ENCODE results near the gene WDR33.

Gene WDR33

DNA sequence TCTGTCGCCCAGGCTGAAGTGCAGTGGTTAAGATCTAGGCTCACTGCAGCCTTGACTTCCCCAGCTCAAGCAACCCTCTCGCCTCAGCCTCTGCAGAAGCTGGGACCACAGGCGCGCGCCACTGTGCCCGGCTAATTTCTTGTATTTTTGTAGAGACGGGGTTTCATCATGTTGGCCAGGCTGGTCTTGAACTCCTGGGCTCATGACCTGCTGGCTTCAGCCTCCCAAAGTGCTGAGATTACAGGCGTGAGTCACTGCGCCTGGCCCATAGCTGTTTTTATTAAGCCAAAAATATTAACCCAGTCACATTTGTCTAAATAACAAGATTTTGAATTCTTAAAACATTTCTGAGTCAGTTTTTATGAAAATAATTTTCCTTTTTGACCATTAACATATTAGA is 116.0 kb downstream of the WDR33 start:
- no peak for DNase-seq (ENCODE audit: low read depth)

DNA sequence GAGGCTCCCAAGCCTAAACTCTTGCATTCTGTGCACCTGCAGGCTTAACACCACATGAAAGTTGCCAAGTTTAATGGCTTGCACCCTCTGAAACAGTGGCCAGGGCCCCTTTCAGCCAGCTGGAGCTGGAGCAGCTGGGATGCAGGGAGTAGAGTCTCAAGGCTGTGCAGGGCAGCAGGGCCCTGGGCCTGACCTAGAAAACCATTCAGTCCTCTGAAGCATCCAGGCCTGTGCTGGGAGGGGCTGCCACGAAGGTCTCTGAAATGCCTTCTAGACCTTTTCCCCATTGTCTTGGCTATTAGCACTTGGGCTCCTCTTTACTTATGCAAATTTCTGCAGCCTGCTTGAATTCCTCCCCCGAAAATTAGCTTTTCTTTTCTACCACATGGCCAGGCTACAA is 120.3 kb downstream of the WDR33 start:
- no peak for DNase-seq (ENCODE audit: low read depth)

DNA sequence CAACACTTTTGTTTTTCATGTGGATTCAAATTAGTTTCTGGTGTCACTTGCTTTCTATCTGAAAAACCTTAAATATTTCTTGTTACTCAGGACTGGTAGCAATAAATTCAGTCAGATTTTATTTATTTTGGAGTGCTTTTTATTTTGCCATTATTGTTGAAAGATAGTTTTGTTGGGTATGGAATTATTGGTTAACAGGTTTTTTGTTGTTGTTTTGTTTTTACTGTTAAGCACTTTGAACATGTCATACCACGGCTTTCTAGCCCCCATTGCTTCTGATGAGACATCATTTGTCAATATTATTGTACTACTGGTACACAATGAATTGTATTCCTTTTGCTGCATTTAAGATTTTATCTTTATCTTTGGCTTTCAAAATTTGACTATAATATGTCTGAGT is 122.6 kb downstream of the WDR33 start:
- DNase-seq (ENCODE audit: low read depth) = no peak

- no peak for DNase-seq (ENCODE audit: low read depth)
Measured at GRCh38 chr2:127685410-127686080, 125.4 kb downstream of the WDR33 start.

- no peak for DNase-seq (ENCODE audit: low read depth)
Measured at GRCh38 chr2:127683757-127684156, 127.2 kb downstream of the WDR33 start.

DNA sequence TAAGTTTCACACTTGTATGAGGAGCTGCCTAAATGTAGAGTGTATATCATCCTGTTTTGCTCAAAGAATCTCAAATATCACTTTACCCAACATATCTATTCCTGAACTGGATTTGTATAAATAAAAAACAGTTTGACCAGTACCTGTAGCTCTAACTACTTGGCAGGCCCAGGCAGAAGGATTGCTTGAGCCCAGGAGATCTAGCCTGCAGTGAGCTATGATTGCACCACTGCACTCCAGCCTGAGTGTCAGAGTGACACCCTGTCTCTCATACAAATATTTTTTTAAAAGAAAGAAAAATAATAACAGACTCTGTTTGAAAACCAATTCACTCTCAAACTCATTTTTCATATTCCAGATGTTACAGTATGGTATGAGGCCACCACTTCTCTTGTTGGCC is 127.9 kb downstream of the WDR33 start:
- DNase-seq (ENCODE audit: low read depth) = no peak

GRCh38 chr2:127681976-127682857 is 128.8 kb downstream of the WDR33 start:
- no peak for DNase-seq (ENCODE audit: low read depth)

GRCh38 chr2:127681288-127681804 is 129.6 kb downstream of the WDR33 start:
- DNase-seq (ENCODE audit: low read depth) = no peak

- DNase-seq (ENCODE audit: low read depth) = no peak
Measured at GRCh38 chr2:127680706-127681287, 130.2 kb downstream of the WDR33 start.

- no peak for DNase-seq (ENCODE audit: low read depth)
Measured at GRCh38 chr2:127679680-127680361, 131.2 kb downstream of the WDR33 start.

GRCh38 chr2:127678991-127679390 is 132.0 kb downstream of the WDR33 start:
- DNase-seq (ENCODE audit: low read depth) = no peak

DNA sequence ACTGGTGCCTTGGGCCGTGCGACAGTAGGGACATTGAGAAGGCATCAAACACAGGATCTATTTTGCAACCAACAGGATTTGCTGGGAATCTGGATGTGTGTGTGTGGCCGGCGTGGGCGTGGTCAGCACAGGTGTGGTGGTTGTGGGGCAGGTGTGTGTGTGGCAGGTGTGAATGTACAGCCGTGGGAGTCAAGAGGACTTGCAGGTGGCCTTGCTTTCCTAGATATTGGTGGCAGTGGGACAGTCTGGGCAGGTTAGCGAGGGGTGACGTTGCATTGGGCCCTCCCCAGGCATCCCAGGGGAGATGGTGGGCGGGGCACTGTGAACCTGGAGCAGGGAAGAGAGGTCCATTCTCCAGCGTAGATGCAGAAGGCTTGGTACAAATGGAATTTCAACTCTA is 132.4 kb downstream of the WDR33 start:
- no peak for DNase-seq (ENCODE audit: low read depth)

GRCh38 chr2:127676906-127677305 is 134.1 kb downstream of the WDR33 start:
- no peak for DNase-seq (ENCODE audit: low read depth)

- no peak for DNase-seq (ENCODE audit: low read depth)
Measured at GRCh38 chr2:127675331-127676261, 135.4 kb downstream of the WDR33 start, which contains the start of gene LIMS2. TSS of gene LIMS2 (minus strand) at chr2:127675530. CDS start at chr2:127675024, 506 bp downstream.

DNA sequence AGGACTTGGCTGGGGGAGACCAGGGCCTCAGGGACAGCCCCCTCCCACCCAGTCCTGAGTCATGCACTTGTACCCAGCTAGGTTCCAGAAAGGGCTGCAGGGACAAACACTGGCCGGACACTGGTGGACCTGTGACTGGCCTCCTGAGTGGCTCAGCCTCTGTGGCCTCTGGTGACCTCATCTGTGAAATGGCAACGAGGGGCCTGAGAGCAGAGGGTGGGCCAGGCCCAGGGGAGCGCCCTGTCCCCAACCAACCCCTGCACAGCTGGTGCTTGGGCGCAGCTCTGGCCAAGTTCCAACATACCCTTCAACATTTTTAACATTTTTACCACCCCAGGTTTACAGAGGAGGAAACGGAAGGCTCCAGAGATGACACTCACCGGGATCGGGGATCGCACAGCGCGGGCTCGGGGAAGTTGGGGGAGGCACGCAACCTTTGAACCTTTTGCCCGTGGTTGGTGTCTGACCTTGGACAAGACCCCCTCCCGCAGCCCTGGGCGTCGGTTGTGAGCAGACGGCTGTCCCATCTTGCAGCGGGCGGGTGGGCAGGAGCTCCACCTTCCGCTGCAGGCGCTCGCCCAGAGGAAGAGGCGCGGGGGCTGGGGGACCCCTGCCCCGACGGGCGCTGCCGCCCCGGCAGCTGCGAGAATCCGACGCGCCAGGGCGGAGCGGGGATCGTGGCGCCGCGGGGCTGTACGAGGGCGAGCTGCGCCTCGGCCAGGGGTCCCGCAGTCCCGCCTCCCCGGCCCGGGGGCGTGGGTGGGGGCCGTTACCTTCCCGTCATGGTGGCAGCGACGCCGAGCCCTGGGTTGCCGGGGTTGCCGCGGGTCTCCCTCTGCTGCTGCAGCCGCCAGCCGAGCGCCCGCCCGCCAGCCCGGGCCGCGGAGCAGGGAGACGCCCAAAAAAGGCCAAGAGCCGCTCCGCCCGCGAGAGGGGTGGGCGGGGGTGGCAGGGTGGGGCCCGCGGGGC is 136.4 kb downstream of the WDR33 start:
- DNase-seq (ENCODE audit: low read depth) = no peak

DNA sequence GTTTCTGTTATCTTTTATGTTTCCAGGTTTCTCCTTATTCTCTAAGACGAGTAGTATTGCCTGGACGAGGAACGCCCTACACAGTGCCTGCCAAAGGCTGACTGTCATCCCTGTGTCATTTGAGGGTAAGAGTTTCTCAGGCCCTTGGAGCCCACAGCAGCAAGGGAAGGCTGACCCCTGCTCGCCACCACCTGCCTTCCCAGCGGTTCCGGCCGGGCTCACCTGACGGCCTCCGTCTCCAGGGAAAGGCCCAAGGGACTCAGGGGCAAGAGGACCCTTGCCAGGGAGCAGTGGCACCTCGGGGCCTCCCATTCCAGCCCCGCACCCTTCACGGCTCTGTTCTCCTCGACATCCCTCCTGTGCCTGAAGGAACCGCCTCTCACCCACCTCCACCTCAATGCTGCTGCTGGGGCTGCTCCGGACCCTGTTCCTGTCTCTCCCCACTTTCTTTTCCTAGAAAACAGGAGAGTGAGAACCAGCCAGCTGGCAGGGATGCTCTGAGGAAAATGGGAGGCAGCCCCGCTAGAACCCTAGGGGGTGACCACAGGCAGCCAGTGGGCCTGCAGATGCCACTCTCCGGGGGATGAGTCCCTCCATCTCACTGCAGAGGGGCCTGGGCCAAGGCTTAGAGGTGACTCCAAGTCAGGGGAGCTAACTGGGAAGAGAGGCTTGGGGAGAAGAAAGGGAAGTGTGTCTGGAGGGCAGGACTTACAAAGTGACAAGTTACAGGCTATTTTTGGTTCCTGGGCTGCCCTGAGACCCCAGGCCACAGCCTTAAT is 137.5 kb downstream of the WDR33 start:
- DNase-seq (ENCODE audit: low read depth) = no peak

DNA sequence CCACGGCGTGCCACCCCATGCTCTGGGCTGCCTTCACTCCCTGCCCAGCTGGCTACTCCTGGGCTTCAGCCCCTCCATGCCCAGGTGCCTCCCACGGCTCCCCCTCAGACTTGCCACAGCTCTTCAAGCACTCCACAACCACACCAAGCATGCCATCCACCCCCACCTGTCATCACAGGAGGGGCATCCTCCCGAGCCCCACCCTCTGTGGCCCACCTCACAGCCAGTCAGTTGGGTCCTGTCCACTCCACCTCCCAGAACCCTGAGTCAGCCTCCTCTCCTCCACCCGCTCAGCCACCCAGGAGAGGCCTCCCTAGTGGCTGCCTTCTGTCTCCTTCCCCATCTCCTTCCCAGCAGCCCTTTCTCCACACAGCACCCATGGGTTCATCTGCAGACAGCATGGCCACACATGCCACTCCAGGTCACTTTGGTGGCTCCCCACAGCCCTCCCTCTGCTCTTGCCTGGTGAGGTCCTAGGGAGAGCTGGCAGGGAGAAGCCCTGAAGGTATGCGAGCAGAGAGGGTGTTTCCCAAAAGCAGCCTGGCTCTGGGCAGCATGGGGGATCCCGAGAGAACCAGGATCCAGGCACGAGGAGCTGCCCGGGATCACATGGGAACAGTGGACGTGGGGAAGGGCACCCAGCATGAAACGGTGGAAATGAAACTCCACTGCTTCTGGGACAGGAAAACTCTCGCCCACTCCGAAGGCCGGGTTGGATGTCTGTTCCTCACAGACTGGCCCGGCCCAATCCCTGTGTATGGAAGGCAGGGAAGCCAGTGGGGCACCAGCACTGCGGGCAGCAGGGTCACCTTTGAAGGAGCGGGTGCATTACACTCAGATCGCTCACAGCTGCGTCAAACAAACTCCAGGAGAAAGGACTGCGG is 138.4 kb downstream of the WDR33 start:
- no peak for DNase-seq (ENCODE audit: low read depth)

All from activated T-cell treated with anti-CD3 and anti-CD28 coated beads for 24 hours (primary cell).